Measurements from ENCODE around the gene ADAMTS8. TPM values are rescaled to one million over a fixed set of nuclear protein-coding genes. Genes with fewer than 3 reads are reported as not detected.

The ADAMTS8 gene
- total RNA-seq, 5 donors from 2014 or later (not counting 1 experiment from before 2014, with no cell fraction given): 0.06 to 0.12 (median 0.07) TPM; not detected in 2

DNA sequence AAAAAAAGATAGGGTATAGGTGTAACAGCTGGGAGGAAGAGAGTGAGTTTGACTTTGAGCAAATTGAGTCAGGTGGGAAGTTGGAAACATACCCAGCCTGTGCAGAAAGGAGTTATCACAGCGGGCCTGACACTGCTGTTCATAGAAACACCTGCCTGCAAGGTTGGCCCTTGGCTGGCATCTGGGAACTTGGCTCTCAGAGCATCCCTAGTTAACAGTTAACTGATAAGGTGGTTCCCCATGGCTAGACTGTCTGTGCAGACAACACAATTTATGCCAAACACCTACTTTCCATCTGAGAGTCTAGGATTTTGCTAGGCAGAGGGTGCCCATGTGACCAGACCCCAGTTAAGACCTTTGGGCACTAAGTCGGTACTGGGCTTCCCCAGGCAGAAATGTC, 31.4 kb downstream of the ADAMTS8 start:
- Histone ChIP-seq H3K27me3 (replicated peaks in 1 of 2; ENCODE audit: control insufficient read depth in 2 of 2, extremely low read depth in 1 of 2, insufficient read depth in 2 of 2, low read length in 1 of 2) (peaks cover 0 to 39% of the 10 kb centered on the region in 2 experiments), H3K36me3 (ENCODE audit: control insufficient read depth in 2 of 2, extremely low read depth in 1 of 2, insufficient read depth in 1 of 2, low read length in 1 of 2) (no peaks in the 10 kb centered on the region), H3K9me3 (no peaks in the 10 kb centered on the region), H3K4me3 (ENCODE audit: control insufficient read depth in 1 of 2, extremely low read depth in 1 of 2, low read length in 1 of 2) (no peak overlapping the region), H3K27ac (ENCODE audit: low read length) (no peak overlapping the region), H3K4me1 (ENCODE audit: control insufficient read depth in 1 of 2, extremely low read depth in 1 of 2, insufficient read depth in 2 of 2, low read length in 2 of 2) (peaks cover 0 to 9% of the 10 kb centered on the region in 2 experiments)
- no peak for DNase-seq
- Mint-ChIP-seq H3K9me3 (no peaks in the 10 kb centered on the region), H3K4me3 (no peak overlapping the region), H3K36me3 (no peaks in the 10 kb centered on the region), H3K27me3 (peaks cover 23 to 35% of the 10 kb centered on the region in 2 donors), H3K27ac (no peak overlapping the region), H3K4me1 (peaks cover 12 to 18% (median 15%) of the 10 kb centered on the region in 3 donors)
- ChIA-PET CTCF (no interaction called here), POLR2A (no interaction called here)
- WGBS (ENCODE audit: insufficient coverage): 90% methylated on average over 2 of the region's 2 CpGs
- ATAC-seq (replicated peaks in 1 of 4): no peak

DNA sequence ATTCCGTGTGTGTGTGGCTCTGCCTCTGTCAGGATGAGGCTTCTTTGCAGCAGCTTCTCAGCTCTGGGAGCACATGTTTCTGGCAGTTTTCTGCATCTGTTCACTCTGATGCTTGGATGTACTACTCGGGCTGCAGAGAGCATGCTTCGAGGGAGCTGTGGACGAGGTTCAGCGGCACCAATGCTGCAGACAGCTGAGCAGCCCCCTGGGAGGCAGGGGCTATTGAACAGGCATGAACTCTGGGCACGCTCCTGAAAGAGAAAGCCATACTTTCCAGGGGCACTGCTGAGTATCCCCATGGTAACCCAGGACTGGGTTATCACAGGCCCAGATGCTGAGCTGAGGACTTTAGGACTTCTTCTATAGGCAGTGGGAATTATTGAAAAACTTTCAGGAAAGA, 33.8 kb downstream of the ADAMTS8 start:
- peaks cover 0 to 20% of the 10 kb centered on the region in 2 experiments for H3K27me3 ChIP-seq (replicated peaks in 1 of 2; ENCODE audit: control insufficient read depth in 2 of 2, extremely low read depth in 1 of 2, insufficient read depth in 2 of 2, low read length in 1 of 2)
- Mint-ChIP-seq H3K4me3 (no peak overlapping the region), H3K27me3 (peaks cover 14% of the 10 kb centered on the region in 2 donors), H3K36me3 (no peaks in the 10 kb centered on the region), H3K27ac (no peak overlapping the region), H3K9me3 (no peaks in the 10 kb centered on the region), H3K4me1 (peaks cover 4 to 13% (median 7%) of the 10 kb centered on the region in 3 donors)
- no peak overlapping the region for H3K27ac ChIP-seq (ENCODE audit: low read length)
- H3K4me1 ChIP-seq (ENCODE audit: control insufficient read depth in 1 of 2, extremely low read depth in 1 of 2, insufficient read depth in 2 of 2, low read length in 2 of 2): peaks cover 0 to 16% of the 10 kb centered on the region in 2 experiments
- ChIA-PET CTCF (no interaction called here), POLR2A (no interaction called here)
- H3K4me3 ChIP-seq (ENCODE audit: control insufficient read depth in 1 of 2, extremely low read depth in 1 of 2, low read length in 1 of 2): no peak overlapping the region
- DNase-seq (no peak), ATAC-seq (replicated peaks in 1 of 4) (no peak)
- no peaks in the 10 kb centered on the region for H3K36me3 ChIP-seq (ENCODE audit: control insufficient read depth in 2 of 2, extremely low read depth in 1 of 2, insufficient read depth in 1 of 2, low read length in 1 of 2)
- H3K9me3 ChIP-seq: no peaks in the 10 kb centered on the region
- 66% methylated on average over 6 of the region's 6 CpGs for WGBS (ENCODE audit: insufficient coverage)

DNA sequence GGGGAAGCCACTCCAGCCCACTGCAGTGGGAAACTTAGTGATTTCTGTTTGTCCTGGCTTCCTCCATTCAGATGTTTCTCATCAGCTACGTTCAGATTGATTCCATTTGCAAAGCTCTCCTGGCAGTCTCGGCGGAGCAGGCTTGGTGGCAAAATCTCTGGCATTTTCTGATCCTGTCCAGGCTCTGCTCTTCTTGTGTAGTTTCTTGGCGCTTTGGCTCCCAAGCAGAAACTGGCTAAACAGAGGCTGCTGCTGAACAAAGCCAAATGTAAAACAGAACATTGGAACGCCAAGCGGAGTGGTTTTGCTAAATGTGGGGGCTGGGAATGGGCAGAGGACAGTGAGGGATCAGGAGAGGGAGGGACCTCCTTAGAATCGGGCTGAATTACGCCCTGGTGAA, 36.7 kb downstream of the ADAMTS8 start:
- H3K27ac ChIP-seq (ENCODE audit: low read length): no peak overlapping the region
- Mint-ChIP-seq H3K4me1 (peaks cover 21 to 33% (median 25%) of the 10 kb centered on the region in 3 donors), H3K36me3 (no peaks in the 10 kb centered on the region), H3K4me3 (no peak overlapping the region), H3K9me3 (no peaks in the 10 kb centered on the region), H3K27me3 (peaks cover 3 to 4% of the 10 kb centered on the region in 2 donors), H3K27ac (no peak overlapping the region)
- ChIA-PET POLR2A (no interaction called here), CTCF (interaction anchor here in 1 of 2 donors (0.6 kb wide), 1 partner anchor 23 kb away, joined by 4 read pairs; no protein-coding TSS in a partner anchor)
- ATAC-seq (replicated peaks in 1 of 4) (no peak), DNase-seq (no peak)
- H3K4me3 ChIP-seq (ENCODE audit: control insufficient read depth in 1 of 2, extremely low read depth in 1 of 2, low read length in 1 of 2): no peak overlapping the region
- peaks cover 0 to 8% of the 10 kb centered on the region in 2 experiments for H3K27me3 ChIP-seq (replicated peaks in 1 of 2; ENCODE audit: control insufficient read depth in 2 of 2, extremely low read depth in 1 of 2, insufficient read depth in 2 of 2, low read length in 1 of 2)
- H3K9me3 ChIP-seq: no peaks in the 10 kb centered on the region
- 100% methylated on average over 4 of the region's 8 CpGs for WGBS (ENCODE audit: insufficient coverage)
- peaks cover 7 to 29% of the 10 kb centered on the region in 2 experiments for H3K4me1 ChIP-seq (ENCODE audit: control insufficient read depth in 1 of 2, extremely low read depth in 1 of 2, insufficient read depth in 2 of 2, low read length in 2 of 2)
- no peaks in the 10 kb centered on the region for H3K36me3 ChIP-seq (ENCODE audit: control insufficient read depth in 2 of 2, extremely low read depth in 1 of 2, insufficient read depth in 1 of 2, low read length in 1 of 2)

DNA sequence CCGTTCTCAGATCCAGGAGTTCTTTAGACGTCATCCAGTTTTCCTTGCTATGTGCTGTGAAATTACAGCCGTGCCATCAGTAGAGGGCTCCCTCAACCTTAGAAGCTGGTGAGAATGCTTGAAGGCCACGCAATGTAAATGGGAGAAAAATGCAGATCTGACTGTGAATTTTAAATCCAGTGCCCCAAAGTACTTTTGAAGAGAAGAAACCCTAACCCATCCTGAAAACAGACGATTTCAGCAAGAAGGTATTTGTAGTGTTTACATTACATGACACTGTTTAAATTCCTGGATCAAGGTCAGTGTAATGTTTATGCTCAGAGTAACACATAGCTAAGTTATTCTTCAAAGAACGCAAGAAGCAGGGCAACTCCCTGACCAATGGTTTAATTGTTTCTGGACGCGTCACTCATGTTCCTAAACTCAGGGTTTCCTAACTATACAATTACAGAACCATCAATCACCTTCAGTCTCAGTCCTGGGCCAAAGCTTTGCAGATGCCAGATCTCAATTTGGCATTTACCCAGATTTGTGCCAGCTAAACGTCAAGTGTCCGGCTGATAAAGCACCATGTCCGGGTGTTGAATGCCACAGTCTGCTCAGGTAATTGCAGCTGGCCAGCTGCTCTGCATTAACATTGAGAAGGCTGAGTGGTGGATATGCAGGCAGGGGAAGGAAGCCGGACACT, 38.2 kb downstream of the ADAMTS8 start:
- no peak overlapping the region for H3K4me3 ChIP-seq (ENCODE audit: control insufficient read depth in 1 of 2, extremely low read depth in 1 of 2, low read length in 1 of 2)

DNA sequence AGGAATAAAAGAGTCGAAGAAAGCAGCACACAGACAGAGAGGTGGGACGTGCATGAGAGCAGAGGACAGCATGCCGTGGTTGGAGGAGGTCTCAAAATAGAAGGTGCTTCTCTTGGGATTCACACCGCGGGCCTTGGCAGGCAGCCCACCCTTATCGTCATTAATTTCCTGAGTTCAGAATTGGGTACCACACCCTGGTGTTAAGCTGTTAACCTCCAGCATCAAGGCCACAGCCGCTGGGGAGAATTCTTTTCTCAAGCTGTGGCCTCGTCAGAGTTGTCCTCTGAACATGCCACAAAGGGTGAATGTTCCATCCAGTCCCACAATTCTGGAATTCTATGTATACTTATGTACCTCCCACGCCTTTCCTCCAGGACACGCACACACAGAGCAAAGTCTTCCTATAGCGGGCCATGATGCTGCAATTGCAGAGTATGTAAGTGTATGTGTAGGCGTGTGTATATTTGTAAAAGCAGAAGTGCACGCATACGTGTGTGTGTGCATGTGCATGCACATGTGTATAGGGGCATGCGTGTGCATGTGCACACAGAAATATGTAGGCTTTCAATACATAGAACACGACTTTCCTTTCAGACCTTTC, 39.0 kb downstream of the ADAMTS8 start:
- Histone ChIP-seq H3K4me3 (ENCODE audit: control insufficient read depth in 1 of 2, extremely low read depth in 1 of 2, low read length in 1 of 2) (peak overlapping the region in 1 of 2 donors; percentile 21), H3K27ac (ENCODE audit: low read length) (peak overlapping the region; percentile 68)
- H3K27ac Mint-ChIP-seq: peak overlapping the region; percentile 66 to 84

More for the DNA sequence above, 38.2 kb downstream of the ADAMTS8 start:
- Mint-ChIP-seq H3K4me1 (peaks cover 21 to 33% (median 25%) of the 10 kb centered on the region in 3 donors), H3K27ac (no peak overlapping the region), H3K4me3 (peak overlapping the region in 1 of 3 donors; percentile 81), H3K27me3 (no peaks in the 10 kb centered on the region), H3K9me3 (no peaks in the 10 kb centered on the region), H3K36me3 (no peaks in the 10 kb centered on the region)
- H3K27me3 ChIP-seq (replicated peaks in 1 of 2; ENCODE audit: control insufficient read depth in 2 of 2, extremely low read depth in 1 of 2, insufficient read depth in 2 of 2, low read length in 1 of 2): peaks cover 0 to 2% of the 10 kb centered on the region in 2 experiments
- DNase-seq (peak in 1 of 35 experiments; percentile 17), ATAC-seq (replicated peaks in 1 of 4) (no peak)
- no peaks in the 10 kb centered on the region for H3K9me3 ChIP-seq
- H3K36me3 ChIP-seq (ENCODE audit: control insufficient read depth in 2 of 2, extremely low read depth in 1 of 2, insufficient read depth in 1 of 2, low read length in 1 of 2): no peaks in the 10 kb centered on the region
- CTCF ChIA-PET: interaction anchor here (0.5 to 0.7 kb wide), 3 partner anchors 54 to 506 kb away, joined by 3 to 6 read pairs (median 4); no protein-coding TSS in a partner anchor
- POLR2A ChIA-PET: no interaction called here
- H3K4me1 ChIP-seq (ENCODE audit: control insufficient read depth in 1 of 2, extremely low read depth in 1 of 2, insufficient read depth in 2 of 2, low read length in 2 of 2): peaks cover 7 to 29% of the 10 kb centered on the region in 2 experiments
- WGBS (ENCODE audit: insufficient coverage): 83% methylated on average over 9 of the region's 12 CpGs
- H3K27ac ChIP-seq (ENCODE audit: low read length): no peak overlapping the region

DNA sequence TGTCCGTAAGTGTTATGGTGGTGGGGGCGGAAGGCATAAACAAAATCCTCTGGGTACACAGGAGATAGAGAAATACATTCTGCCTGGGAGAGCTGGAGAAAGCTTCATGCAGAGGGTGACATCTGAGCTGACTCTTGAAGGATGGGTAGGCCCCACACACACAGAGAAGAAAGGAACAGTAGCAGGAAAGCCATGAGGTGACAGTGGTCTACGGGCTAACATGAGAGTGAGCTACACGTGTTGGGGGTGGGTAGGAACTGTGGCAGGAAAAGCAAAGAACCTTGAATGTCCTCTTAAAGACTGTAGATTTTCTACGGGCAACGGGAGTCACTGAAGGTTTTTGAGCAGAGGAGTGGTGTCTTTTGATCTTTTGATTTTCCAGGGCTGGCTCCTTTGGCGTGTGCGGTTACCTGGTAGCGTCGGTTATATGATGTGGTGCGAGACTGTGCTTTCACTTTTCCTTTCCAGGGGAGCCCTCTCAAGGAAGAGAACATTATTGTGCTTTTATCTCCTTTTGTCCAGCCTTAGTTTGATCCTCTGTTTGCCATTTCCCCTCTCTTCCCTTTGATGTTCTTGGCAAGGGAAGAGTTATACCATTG, 39.7 kb downstream of the ADAMTS8 start:
- no peaks in the 10 kb centered on the region for H3K27me3 ChIP-seq (replicated peaks in 1 of 2; ENCODE audit: control insufficient read depth in 2 of 2, extremely low read depth in 1 of 2, insufficient read depth in 2 of 2, low read length in 1 of 2)
- H3K9me3 ChIP-seq: no peaks in the 10 kb centered on the region
- H3K4me3 Mint-ChIP-seq: peak overlapping the region; percentile 74 to 81 (median 78)
- H3K4me1 ChIP-seq (ENCODE audit: control insufficient read depth in 1 of 2, extremely low read depth in 1 of 2, insufficient read depth in 2 of 2, low read length in 2 of 2): peaks cover 7 to 29% of the 10 kb centered on the region in 2 experiments
- peak in 20 of 35 experiments; percentile 2 to 69 (median 7) for DNase-seq
- H3K27ac Mint-ChIP-seq: peak overlapping the region; percentile 66 to 84
- H3K9me3 Mint-ChIP-seq: no peaks in the 10 kb centered on the region
- H3K4me1 Mint-ChIP-seq: peaks cover 21 to 33% (median 25%) of the 10 kb centered on the region in 3 donors
- POLR2A ChIA-PET: interaction anchor here in 1 of 2 donors (0.5 kb wide), 1 partner anchor 79 kb away, joined by 5 read pairs; no protein-coding TSS in a partner anchor
- CTCF ChIA-PET: interaction anchor here in 1 of 2 donors (0.5 kb wide), 1 partner anchor 72 kb away, joined by 4 read pairs; no protein-coding TSS in a partner anchor
- peak; percentile 61 to 82 (median 70) for ATAC-seq (replicated peaks in 1 of 4)
- H3K27ac ChIP-seq (ENCODE audit: low read length): peak overlapping the region; percentile 68
- H3K4me3 ChIP-seq (ENCODE audit: control insufficient read depth in 1 of 2, extremely low read depth in 1 of 2, low read length in 1 of 2): peak overlapping the region; percentile 21 to 40
- H3K36me3 ChIP-seq (ENCODE audit: control insufficient read depth in 2 of 2, extremely low read depth in 1 of 2, insufficient read depth in 1 of 2, low read length in 1 of 2): no peaks in the 10 kb centered on the region
- H3K36me3 Mint-ChIP-seq: no peaks in the 10 kb centered on the region
- H3K27me3 Mint-ChIP-seq: no peaks in the 10 kb centered on the region
- 33% methylated on average over 6 of the region's 11 CpGs for WGBS (ENCODE audit: insufficient coverage)

More for the DNA sequence above, 39.0 kb downstream of the ADAMTS8 start:
- no peaks in the 10 kb centered on the region for H3K9me3 ChIP-seq
- Mint-ChIP-seq H3K27me3 (no peaks in the 10 kb centered on the region), H3K36me3 (no peaks in the 10 kb centered on the region), H3K9me3 (no peaks in the 10 kb centered on the region), H3K4me1 (peaks cover 21 to 33% (median 25%) of the 10 kb centered on the region in 3 donors), H3K4me3 (peak overlapping the region; percentile 74 to 81 (median 78))
- H3K36me3 ChIP-seq (ENCODE audit: control insufficient read depth in 2 of 2, extremely low read depth in 1 of 2, insufficient read depth in 1 of 2, low read length in 1 of 2): no peaks in the 10 kb centered on the region
- H3K4me1 ChIP-seq (ENCODE audit: control insufficient read depth in 1 of 2, extremely low read depth in 1 of 2, insufficient read depth in 2 of 2, low read length in 2 of 2): peaks cover 7 to 29% of the 10 kb centered on the region in 2 experiments
- ChIA-PET CTCF (interaction anchor here in 1 of 2 donors (0.5 kb wide), 1 partner anchor 54 kb away, joined by 4 read pairs; no protein-coding TSS in a partner anchor), POLR2A (interaction anchor here in 1 of 2 donors (0.5 to 0.6 kb wide), 2 partner anchors 80 to 179 kb away, joined by 3 to 5 read pairs; no protein-coding TSS in a partner anchor)
- WGBS (ENCODE audit: insufficient coverage): 52% methylated on average over 3 of the region's 16 CpGs
- H3K27me3 ChIP-seq (replicated peaks in 1 of 2; ENCODE audit: control insufficient read depth in 2 of 2, extremely low read depth in 1 of 2, insufficient read depth in 2 of 2, low read length in 1 of 2): no peaks in the 10 kb centered on the region
- DNase-seq: peak in 33 of 35 experiments; percentile 15 to 77 (median 54)
- ATAC-seq (replicated peaks in 1 of 4): peak; percentile 37 to 74 (median 40)
